Measurements from ENCODE around the gene NPB.
A peak's percentile ranks its signal among the peaks of the same experiment; 100 is the strongest.

The NPB gene

GRCh38 chr17:81869221-81870130 is 32.6 kb upstream of the NPB start:
- peak; percentile 52 for DNase-seq (ENCODE audit: low spot score)

GRCh38 chr17:81870131-81870980 is 31.7 kb upstream of the NPB start:
- peak; percentile 58 for DNase-seq (ENCODE audit: low spot score)

GRCh38 chr17:81870981-81871386 is 31.1 kb upstream of the NPB start, which contains the start of gene ARHGDIA:
Gene ARHGDIA, minus strand, starts transcription at chr17:81871337. Its CDS starts 1,407 bp downstream, at chr17:81869930.
- DNase-seq (ENCODE audit: low spot score) = no peak

- peak; percentile 95 for DNase-seq (ENCODE audit: low spot score)
Observed at GRCh38 chr17:81871387-81872230, 30.4 kb upstream of the NPB start.

- no peak for DNase-seq (ENCODE audit: low spot score)
Observed at GRCh38 chr17:81877569-81877968, 24.5 kb upstream of the NPB start.

- no peak for DNase-seq (ENCODE audit: low spot score)
Observed at GRCh38 chr17:81878294-81878693, 23.7 kb upstream of the NPB start.

- DNase-seq (ENCODE audit: low spot score) = no peak
Observed at GRCh38 chr17:81879121-81879520, 22.9 kb upstream of the NPB start.

- no peak for DNase-seq (ENCODE audit: low spot score)
Observed at GRCh38 chr17:81884520-81884919, 17.5 kb upstream of the NPB start.

- no peak for DNase-seq (ENCODE audit: low spot score)
Observed at GRCh38 chr17:81884968-81885367, 17.1 kb upstream of the NPB start.

GRCh38 chr17:81885454-81885853 is 16.6 kb upstream of the NPB start:
- no peak for DNase-seq (ENCODE audit: low spot score)

- peak; percentile 86 for DNase-seq (ENCODE audit: low spot score)
Observed at GRCh38 chr17:81885869-81886548, 16.0 kb upstream of the NPB start.

- no peak for DNase-seq (ENCODE audit: low spot score)
Observed at GRCh38 chr17:81888105-81888987, 13.7 kb upstream of the NPB start.

GRCh38 chr17:81888988-81889595 is 12.9 kb upstream of the NPB start:
- no peak for DNase-seq (ENCODE audit: low spot score)

GRCh38 chr17:81889602-81890001 is 12.4 kb upstream of the NPB start:
- no peak for DNase-seq (ENCODE audit: low spot score)

- DNase-seq (ENCODE audit: low spot score) = no peak
Observed at GRCh38 chr17:81890447-81891302, 11.4 kb upstream of the NPB start.

GRCh38 chr17:81891303-81891552 is 10.8 kb upstream of the NPB start:
- DNase-seq (ENCODE audit: low spot score) = no peak

GRCh38 chr17:81895400-81895799 is 6.6 kb upstream of the NPB start:
- DNase-seq (ENCODE audit: low spot score) = no peak

- DNase-seq (ENCODE audit: low spot score) = no peak
Observed at GRCh38 chr17:81898029-81898866, 3.8 kb upstream of the NPB start.
